Measurements from ENCODE around the gene OR3A3.
A peak's percentile ranks its signal among the peaks of the same experiment; 100 is the strongest.
"Not testable (repeated sequence)": the region's sequence is repeated elsewhere in the genome, so short reads cannot be mapped to it uniquely, and the experiment has no call there.

The OR3A3 gene

GRCh38 chr17:3411070-3411469 lies at the start of gene OR3A3:
Gene OR3A3 (plus strand): TSS chr17:3411370.
- no peak for DNase-seq (ENCODE audit: low read depth)

GRCh38 chr17:3371167-3371566 lies 40.0 kb upstream of the OR3A3 start:
- not testable (repeated sequence) for DNase-seq (ENCODE audit: low read depth)

GRCh38 chr17:3378321-3378720 lies 32.8 kb upstream of the OR3A3 start:
- DNase-seq (ENCODE audit: low read depth) = no peak

GRCh38 chr17:3381957-3382356 lies 29.2 kb upstream of the OR3A3 start:
- no peak for DNase-seq (ENCODE audit: low read depth)

- no peak for DNase-seq (ENCODE audit: low read depth)
These were observed 25.0 kb upstream of the OR3A3 start, which contains the start of gene OR3A2 for GRCh38 chr17:3385869-3386816. Gene OR3A2 (minus strand): TSS chr17:3386308.

- no peak for DNase-seq (ENCODE audit: low read depth)
These were observed 21.4 kb upstream of the OR3A3 start for GRCh38 chr17:3389791-3390190.

GRCh38 chr17:3397801-3398200 lies 13.4 kb upstream of the OR3A3 start:
- DNase-seq (ENCODE audit: low read depth) = not testable (repeated sequence)

GRCh38 chr17:3398310-3398709 lies 12.9 kb upstream of the OR3A3 start, which contains the start of gene OR1E1:
Gene OR1E1 (minus strand): TSS chr17:3398410. CDS start chr17:3398410, 0 bp downstream.
- DNase-seq (ENCODE audit: low read depth) = no peak

GRCh38 chr17:3400055-3400454 lies 11.1 kb upstream of the OR3A3 start:
- peak; percentile 1 for DNase-seq (ENCODE audit: low read depth)

GRCh38 chr17:3401786-3402185 lies 9.4 kb upstream of the OR3A3 start:
- no peak for DNase-seq (ENCODE audit: low read depth)

- DNase-seq (ENCODE audit: low read depth) = not testable (repeated sequence)
These were observed 7.3 kb upstream of the OR3A3 start for GRCh38 chr17:3403856-3404255.

GRCh38 chr17:3412216-3412615 lies 1.0 kb downstream of the OR3A3 start:
- not testable (repeated sequence) for DNase-seq (ENCODE audit: low read depth)

GRCh38 chr17:3415610-3416009 lies 4.4 kb downstream of the OR3A3 start:
- no peak for DNase-seq (ENCODE audit: low read depth)

GRCh38 chr17:3418222-3418621 lies 7.1 kb downstream of the OR3A3 start:
- DNase-seq (ENCODE audit: low read depth) = no peak

- not testable (repeated sequence) for DNase-seq (ENCODE audit: low read depth)
These were observed 22.0 kb downstream of the OR3A3 start for GRCh38 chr17:3433215-3433614.

- no peak for DNase-seq (ENCODE audit: low read depth)
These were observed 22.6 kb downstream of the OR3A3 start, which contains the start of gene OR1E2 for GRCh38 chr17:3433741-3434140. Gene OR1E2 (minus strand): TSS chr17:3433841. CDS start chr17:3433841, 0 bp downstream.

GRCh38 chr17:3438368-3438767 lies 27.2 kb downstream of the OR3A3 start:
- DNase-seq (ENCODE audit: low read depth) = no peak

- no peak for DNase-seq (ENCODE audit: low read depth)
These were observed 29.3 kb downstream of the OR3A3 start for GRCh38 chr17:3440451-3440850.

- DNase-seq (ENCODE audit: low read depth) = peak; percentile 8
These were observed 36.5 kb downstream of the OR3A3 start for GRCh38 chr17:3447625-3448024.

GRCh38 chr17:3448059-3448665 lies 37.0 kb downstream of the OR3A3 start:
- no peak for DNase-seq (ENCODE audit: low read depth)

GRCh38 chr17:3466355-3466754 lies 55.2 kb downstream of the OR3A3 start:
- not testable (repeated sequence) for DNase-seq (ENCODE audit: low read depth)

- no peak for DNase-seq (ENCODE audit: low read depth)
These were observed 58.4 kb downstream of the OR3A3 start for GRCh38 chr17:3469529-3469928.

- no peak for DNase-seq (ENCODE audit: low read depth)
These were observed 60.4 kb downstream of the OR3A3 start, which contains the start of gene SPATA22 for GRCh38 chr17:3471599-3471998. Gene SPATA22 (minus strand): TSS chr17:3471819. CDS start chr17:3469325, 2,494 bp downstream.
